NCI-H146 (cell line): ENCODE results near the gene HIVEP1.
A peak's percentile ranks its signal among the peaks of the same experiment; 100 is the strongest.
"Not testable (repeated sequence)": the region's sequence is repeated elsewhere in the genome, so short reads cannot be mapped to it uniquely, and the experiment has no call there.

Experiments used
- DNase-seq: peaks from one replicate; lab custom pipeline; 2025; lab: John Stamatoyannopoulos, UW

The HIVEP1 gene

DNA sequence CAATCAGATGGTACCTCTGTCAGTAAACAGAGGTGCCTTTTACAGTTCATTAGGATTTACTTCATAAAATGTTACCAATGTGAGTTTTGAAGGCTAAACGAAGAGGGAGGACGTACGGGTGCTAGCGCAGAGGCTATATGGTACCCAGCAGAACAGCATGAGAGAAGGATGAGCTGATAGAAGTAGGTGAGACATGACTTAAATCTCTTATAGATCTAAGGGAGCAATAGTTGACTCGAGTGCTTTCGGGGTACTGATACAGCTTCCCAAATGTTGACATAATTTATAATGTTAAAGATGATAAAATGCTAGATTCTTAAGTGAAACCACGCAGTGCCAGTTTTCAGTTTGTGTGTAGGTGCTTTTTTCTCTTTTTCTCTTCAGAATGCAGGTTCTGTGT, 72.6 kb downstream of the HIVEP1 start:
- DNase-seq: no peak

DNA sequence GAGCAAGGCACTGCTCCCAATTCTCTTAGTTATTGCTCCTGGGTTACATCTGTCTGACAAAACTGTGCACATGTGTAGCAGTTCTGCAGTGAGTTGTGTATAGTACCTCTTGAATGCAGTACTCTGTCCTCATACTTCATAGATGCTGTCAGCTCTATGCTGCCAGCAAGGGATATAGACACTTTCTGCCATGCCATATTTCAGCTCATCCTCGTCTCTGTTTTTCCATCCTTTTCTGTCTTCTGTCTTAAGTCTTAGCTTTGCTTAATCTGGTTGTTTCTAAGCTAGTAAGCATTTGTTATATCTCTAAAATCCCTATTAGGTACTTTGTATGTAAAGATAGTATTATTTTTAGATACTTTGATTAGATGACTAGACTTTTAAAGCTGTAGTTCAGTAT, 76.4 kb downstream of the HIVEP1 start:
- no peak for DNase-seq

DNA sequence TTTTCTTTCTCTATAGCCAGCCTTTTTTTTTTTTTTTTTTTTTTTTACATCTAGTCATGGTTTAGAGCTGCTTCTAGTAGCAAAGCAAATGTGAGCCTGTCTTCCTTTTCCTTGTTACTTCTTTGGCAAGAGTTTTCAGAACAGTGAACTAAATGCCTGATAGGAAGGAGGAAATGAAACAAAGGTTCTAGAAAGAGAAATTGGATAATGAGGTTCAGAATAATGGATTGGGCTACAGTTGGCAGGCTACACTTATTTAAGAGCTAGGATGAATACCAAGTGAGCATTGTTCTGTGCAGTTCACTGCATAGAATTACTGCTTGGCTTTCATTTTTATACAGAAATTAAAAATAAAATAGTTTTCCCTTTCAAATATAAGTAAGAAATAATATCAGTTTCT, 78.6 kb downstream of the HIVEP1 start:
- DNase-seq: no peak

DNA sequence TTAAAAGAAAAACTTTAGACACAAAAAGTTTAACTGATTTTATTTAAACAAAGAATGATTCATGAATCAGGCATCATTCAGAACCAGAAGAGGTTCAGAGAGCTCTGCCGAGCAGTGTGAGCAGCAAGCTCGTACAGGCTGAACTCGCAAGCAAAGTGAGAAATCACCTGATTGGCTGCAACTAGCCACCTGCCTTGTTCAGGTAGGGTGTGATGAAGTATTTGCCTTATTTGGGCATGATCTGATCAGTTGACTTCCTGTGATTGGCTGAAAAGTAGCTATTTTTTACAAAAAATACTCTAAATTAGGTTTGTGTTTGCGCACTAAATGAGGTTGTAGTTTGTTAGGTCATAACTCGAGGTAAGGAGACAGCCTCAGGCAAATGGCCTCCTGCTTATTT, 80.7 kb downstream of the HIVEP1 start:
- no peak for DNase-seq

DNA sequence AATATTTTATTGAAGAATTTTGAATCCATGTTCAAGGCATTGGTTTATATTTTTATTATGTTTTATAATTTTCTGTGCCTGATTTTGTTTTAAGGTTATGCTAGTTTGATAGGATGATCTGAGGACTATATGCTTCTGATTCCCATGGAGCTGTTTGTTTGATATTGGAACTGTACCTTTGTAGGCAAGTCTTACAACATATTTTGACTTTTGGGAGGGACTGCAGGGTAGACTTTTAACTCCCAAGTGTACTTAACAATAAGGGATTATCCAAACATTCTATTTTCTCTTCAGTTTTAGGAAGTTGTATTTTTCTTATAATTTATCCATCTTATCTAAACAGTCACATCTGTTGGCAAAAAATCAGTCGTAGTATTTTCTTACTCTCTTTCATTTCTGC, 82.6 kb downstream of the HIVEP1 start:
- DNase-seq: no peak

DNA sequence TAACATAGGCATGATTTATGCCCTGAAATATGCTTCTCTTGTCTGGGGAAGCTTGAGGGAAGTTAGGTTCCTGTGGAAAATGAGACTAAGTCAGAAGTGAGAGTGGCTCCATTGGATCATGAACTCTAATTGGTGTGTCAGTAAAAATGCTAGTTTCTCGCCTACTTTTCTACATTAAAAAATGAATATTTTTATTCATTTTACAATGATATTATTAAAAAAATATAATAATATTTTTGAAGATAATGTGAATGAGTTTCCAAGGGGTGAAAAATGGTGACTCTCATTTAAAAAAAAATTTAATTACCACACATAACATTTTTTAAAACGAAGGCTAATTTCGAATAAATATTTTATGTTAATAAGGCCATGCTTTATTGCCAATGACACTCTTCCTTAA, 84.2 kb downstream of the HIVEP1 start:
- no peak for DNase-seq

DNA sequence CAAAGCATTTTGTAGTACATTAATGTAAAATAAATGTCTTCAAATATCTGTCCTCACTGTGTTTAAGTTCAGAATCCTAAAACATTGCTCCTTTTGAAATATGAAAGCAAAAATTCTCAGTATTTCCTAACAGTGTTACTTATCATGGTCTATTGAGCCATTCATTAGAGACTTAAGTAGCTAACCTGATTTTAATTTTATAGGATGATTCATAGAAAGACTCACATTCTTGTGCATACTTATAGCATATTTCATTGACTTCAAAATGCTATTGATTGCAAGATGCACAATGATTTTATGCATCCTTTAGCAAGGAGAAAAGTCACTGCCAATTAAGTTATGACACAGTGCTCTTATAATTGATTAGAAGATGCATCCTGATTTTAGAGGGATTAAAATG, 85.7 kb downstream of the HIVEP1 start:
- DNase-seq: no peak

DNA sequence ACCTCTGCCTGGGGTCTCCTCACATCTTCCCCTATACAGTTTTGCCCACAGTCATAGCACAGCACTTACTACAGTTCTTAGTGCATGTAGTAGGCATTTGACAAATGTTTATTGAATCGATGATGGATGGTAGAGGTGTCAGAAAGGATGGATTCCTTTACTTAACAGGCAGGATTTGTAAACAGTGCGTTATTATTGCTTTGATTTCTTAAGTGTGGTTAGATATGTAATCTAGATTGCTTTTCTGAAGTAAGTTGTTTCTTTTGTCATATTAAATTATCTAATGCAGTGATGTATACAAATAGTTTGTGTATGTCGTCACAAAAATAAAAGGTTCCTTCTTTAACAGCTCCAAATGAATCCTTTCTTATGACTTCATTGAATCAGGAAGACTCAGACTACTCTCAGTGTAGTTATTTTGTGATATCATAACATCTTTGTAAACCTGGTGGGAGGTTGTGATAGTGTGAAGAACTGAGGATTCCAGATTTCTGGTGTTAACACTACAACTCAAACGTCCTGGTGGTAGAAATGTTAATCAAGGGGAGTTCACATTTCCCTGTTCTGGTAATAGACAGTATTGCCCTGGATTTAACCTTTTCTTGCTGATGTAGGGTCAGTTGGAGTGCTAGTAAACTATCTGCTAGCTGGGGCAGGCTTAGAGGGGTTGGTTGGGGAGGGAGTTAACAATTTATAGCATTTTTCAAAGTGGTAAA, 87.7 kb downstream of the HIVEP1 start:
- DNase-seq: no peak

DNA sequence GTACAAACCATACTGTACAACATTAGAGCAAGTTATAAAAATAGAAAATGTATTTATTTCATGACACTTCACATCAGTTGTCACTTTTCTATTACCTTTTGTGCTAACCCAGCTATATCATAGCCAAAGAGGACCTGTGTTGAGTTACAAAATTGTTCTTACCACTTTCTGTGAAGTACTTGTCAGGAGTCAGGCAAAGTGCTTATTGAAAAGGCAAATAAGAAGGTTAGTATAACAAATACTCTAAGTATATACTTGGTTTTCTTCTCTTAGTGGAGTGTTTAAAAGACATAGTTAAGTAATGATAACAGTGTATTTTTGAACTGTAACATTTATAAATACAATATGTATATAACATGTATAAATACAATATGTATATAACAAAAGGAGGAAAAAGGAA, 88.9 kb downstream of the HIVEP1 start:
- DNase-seq: no peak

DNA sequence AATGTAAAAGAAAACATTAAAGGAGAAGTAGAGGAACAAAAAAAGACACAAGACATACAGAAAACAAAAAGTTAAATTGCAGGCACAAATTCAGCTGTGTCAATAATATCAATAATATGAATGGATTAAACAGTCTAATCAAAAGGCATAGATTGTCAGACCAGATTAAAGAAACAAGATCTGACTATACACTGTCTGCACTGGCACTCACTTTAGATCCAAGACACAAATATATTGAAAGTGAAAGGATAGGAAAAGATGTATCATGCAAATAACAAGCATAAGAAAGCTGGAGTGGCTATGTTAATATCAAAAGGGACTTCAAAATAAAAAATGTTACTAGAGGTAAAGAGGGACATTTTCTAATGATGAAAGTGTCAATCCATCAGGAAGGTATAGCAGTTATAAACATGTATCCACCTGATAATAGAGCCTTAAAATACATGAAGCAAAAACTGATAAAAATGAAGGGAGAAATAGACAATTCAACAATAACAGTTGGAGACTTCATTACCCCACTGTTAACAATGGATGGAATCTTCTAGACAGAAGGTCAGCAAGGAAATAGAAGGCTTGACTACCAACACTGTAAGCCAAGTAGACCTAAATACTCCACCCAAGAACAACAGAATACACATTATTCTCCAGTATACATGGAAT, 89.7 kb downstream of the HIVEP1 start:
- DNase-seq: no peak

DNA sequence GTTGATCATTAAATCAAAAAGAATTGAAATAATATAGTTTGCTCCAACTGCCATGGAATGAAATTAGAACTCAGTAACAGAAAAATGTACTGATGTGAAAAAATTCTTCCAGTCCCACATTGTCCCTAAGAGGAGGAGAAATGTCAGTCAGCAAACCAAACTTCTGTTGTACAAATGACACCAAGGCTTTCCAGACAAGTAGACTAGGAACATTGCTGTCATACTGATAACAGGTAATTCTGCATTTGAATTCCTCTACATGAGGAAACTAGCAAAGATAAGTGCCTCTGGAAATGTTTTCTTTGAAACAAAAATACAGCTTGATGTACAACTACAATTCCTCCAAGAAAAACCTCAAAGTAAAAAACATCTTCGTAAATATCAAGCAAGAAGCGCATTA, 90.2 kb downstream of the HIVEP1 start:
- DNase-seq: no peak

DNA sequence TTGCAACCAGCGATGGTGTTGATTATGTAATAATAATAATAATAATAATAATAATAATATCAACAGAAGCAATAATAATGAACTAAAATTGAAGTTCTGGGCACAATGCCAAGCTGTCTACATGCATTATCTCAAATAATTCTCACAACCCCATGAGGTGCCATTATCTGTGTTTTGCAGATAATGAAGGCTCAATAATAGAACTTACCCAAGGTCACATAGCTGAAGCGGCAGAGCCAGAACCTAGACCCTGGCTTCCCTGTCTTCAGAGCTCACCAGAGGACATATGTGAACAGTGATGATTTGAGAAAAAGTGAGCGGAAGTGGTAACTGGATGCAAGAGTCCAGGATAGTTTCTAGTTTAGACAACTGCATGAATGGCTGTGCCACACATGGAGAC, 91.0 kb downstream of the HIVEP1 start:
- peak; percentile 80 for DNase-seq

DNA sequence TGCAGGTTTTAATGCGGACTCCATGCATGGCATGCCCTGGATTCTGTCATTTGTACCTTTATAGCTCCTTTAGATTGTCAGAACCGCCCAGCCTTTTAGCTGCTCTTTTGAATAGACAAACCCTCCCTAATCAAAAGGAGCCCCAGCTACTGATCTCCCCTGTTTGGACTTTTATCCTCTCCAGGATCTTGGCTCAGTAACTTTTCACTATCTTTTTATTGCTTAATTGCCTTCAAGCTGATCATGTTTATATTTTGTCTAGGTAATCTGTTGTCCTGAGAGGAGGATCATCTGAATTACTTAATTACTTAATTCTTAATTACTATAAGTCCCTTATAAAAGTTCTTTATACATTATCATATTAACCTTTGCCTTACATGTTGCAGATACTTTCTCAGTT, 93.2 kb downstream of the HIVEP1 start:
- DNase-seq: no peak

DNA sequence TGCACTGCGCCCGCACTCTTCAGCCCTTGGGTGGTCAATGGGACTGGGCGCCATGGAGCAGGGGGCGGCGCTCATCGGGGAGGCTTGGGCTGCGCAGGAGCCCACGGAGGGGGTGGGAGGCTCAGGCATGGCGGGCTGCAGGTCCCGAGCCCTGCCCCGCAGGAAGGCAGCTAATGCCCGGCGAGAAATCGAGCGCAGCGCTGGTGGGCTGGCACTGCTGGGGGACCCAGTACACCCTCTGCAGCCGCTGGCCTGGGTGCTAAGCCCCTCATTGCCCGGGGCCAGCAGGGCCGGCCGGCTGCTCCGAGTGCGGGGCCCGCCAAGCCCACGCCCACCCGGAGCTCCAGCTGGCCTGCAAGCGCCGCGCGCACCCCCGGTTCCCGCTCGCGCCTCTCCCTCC, 96.3 kb downstream of the HIVEP1 start:
- DNase-seq: not testable (repeated sequence)

DNA sequence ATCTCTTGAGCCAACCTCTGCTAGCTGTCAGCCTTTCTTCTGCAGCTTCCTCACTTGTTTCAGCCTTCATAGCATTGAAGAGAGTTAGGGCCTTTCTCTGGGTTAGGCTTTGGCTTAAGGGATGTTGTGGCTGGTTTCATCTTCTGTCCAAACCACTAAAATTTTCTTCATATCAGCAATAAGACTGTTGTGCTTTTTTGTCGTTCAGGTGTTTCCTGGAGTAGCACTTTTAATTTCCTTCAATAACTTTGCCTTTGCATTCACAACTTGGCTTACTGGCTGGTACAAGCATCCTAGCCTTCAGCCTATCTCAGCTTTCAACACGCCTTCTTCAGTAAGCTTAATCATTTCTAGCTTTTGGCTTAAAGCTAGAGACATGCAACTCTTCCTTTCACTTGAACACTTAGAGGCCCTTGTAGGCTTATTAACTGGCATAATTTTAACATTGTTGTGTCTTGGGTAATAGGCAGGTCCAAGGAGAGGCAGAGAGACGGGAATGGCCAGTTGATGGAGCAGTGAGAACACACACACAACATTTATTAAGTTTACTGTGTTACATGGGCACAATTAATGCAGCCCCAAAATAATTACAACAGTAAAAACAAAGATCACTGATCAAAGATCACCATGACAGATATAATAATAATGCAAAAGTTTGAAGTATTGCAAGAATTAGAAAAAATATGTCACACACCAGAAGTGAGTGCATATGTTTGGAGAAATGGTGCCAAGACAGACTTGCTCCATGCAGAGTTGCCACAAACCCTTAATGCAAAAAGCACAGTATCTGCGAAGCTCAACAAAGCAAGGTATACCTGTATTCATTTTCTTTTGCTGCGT, 98.6 kb downstream of the HIVEP1 start:
- no peak for DNase-seq

DNA sequence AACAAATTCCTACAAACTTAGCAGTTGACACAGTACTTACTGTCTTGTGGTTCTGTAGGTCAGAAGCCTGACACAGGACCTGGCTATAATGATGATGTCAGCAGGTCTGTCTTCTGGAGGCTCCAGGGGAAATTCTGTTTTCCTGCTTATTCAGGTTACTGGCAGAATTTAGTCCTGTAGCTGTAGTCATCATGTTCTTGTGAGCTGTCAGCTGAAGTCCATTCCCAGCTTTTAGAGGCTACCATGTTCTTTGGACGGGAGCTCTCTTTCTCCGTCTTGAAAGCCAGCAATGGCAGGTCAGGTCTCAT, 99.2 kb downstream of the HIVEP1 start:
- no peak for DNase-seq

DNA sequence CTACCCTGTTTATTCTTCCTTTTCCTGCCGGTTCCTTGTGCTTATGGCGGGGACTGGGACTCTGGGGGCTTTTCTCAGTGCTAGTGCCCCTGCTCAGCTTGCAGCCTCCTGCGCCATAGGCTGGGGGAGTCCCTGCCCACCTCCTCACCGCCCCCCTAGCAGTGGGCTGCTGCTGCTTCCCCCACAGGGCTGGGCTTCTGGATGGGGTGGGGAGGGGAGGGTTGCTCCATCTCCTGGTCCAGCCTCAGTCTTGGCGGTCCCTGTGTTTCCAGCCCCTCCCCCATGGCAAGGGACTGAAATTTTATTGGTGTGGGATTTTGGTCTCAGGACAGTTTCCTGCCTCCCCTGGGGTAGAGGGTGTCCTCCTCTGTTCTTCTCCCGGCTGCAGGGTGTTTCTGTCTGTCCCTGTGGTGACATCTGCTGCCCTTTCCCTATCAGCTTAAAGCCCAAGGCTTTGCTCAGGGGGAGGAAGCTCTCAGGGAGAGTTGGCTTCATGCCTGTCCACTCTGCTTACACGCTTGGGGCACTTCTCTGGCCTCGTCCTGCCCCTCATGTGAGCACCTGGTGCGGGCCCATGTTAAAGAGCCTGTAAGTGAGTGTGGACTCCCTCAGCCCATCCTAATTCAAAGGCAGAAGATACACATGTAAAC, 100.6 kb downstream of the HIVEP1 start:
- DNase-seq: no peak

DNA sequence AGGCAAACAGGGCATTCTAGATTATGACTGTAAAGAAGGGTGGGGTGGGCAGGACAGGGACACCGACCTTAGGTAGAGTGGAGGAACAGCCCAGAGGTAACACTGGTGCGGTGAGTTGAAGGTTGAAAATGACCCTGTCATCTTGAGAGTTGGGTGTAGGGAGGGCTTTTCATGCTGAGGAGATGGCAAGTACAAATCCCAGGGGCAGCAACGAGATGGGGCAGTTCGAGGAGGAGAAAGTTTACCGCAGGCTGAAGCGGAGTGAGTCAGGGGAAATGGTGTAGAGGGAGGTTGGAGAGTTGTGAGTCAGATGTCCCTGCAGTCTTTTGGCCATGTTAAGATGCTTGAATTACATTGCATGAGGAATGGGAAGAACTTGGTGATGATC, 101.1 kb downstream of the HIVEP1 start:
- DNase-seq: no peak

DNA sequence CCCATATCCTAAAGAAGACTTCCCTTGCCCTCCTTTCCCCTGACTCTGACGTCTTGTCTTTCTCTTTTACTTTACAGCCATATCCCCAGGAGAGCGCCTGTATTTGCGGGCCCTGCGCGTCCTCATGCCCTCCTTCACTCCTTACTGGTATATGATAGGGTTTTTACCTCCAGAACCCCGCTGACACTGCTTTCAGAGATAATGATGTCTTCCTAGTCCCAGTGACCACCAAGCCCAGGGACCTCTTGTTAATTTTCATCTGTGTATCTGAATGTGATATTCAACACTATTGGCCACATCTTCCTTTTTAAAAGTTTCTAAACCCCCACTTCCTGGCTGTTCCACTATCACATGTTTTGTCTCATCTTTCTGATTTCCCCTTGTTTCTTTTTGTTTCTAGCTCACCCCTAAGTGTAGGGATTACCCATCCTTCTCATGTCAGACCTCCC, 102.0 kb downstream of the HIVEP1 start:
- no peak for DNase-seq

DNA sequence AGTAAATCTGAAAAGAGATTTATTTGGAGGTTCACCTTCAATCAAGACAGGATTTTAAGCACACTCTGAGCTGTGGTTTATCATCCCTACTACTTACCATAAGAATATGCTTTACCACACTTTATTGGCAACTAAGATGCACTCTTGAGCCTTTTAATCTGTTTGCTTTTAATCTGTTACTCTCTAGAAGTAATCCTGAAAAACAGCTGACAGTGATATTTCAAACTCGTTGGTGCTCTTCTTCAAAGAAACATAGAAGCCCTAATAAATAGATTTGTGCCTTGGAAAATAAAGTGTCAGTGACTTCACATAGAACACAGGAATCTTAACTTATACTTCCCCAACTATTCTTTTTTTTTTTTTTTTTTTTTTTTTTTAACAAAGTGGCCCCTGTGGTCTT, 102.9 kb downstream of the HIVEP1 start:
- no peak for DNase-seq

DNA sequence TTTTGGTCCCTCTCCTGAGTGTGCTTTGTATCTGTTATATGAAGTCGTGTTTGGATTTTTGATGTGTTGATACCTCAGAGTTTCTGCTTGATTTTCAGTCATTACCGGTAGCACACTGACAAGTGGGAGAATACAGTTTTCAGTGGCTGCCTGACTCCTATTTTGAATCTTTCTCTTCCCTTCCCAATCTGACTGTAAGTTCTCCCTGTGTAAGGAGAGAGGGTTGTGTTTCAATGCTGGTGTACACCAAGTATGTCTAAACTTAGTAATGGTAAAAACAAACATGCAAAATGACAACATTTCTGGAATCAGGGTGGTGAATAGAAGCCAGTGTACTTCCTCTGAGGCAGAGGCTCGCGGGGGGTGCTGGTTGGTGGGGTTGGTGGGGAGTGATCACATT, 103.4 kb downstream of the HIVEP1 start:
- DNase-seq: no peak

DNA sequence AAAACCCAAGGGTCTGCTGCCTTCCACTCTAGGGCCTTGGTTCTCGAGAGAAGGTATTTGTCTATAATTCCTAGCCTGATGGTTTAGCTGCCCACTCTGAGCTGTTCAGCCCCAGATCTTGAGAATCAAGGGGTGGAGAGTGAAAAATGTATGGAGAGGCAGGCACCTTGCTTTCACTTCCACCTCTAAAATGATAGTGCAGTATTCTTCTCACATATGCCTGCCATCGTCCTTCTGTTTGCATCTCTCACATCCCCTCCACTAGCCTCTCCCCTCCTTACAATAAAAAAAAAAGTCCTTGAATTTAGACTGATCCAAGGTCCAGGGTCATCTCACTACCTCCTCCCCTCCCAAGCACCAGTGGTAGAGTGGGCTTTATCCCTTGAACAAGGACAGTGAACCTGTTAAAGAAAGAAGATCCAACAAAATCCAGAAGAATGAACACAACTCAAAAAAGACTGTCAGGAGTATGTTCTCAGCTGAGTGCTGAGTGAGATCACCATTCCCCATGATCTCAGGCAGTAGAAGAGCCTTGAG, 104.2 kb downstream of the HIVEP1 start:
- DNase-seq: no peak

DNA sequence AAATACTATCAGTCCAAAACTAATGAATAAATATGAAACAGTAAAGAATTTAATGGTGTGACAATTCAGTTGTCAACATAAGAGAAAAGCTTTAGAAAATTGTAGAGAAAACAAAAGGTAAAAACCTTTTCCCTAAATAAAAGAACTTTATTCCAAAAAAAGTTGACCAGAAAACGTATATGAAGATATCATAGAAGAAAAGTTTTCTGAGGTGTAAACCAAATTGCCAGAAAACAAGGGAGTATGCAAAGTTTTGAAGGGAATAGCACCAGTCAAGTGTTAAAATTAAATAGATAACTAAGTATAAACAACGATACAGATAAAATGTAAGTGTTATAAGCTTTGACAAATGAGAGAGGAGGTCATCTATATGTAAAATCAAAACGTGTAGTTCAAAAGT, 104.9 kb downstream of the HIVEP1 start:
- no peak for DNase-seq
